Testis (tissue), 2 donors: ENCODE data around the gene TOX4.

ENCODE experiments used
- CTCF ChIP-seq, 3 experiments: fragments of 450-650 bp in 2 of 3; fragments of 200-600 bp in 1 of 3; sonication (generic) in 1 of 3; IDR thresholded peaks; one replicate each; pipeline ENCODE4 v1.5.1; 2016 to 2019; ENCODE audit warnings: antibody characterized with exemption in 3 of 3, mild to moderate bottlenecking in 2 of 3, moderate library complexity in 1 of 3
- POLR2A ChIP-seq: fragments of 450-650 bp; IDR thresholded peaks from one replicate; pipeline ENCODE4 v1.6.1; 2017; ENCODE audit warnings: antibody characterized with exemption, mild to moderate bottlenecking, moderate library complexity

GRCh38 chr14:21509432-21510143 is 32.6 kb downstream of the TOX4 start:
- no peak for TF ChIP-seq CTCF (IDR thresholded peaks at IDR 0.05)
- TF ChIP-seq POLR2A, result no peak
